ENCODE results near the gene MRPL34.

MRPL34 gene

GRCh38 chr19:17329366-17330261, 23.9 kb downstream of the MRPL34 start:
- no peak for DNase-seq

DNA sequence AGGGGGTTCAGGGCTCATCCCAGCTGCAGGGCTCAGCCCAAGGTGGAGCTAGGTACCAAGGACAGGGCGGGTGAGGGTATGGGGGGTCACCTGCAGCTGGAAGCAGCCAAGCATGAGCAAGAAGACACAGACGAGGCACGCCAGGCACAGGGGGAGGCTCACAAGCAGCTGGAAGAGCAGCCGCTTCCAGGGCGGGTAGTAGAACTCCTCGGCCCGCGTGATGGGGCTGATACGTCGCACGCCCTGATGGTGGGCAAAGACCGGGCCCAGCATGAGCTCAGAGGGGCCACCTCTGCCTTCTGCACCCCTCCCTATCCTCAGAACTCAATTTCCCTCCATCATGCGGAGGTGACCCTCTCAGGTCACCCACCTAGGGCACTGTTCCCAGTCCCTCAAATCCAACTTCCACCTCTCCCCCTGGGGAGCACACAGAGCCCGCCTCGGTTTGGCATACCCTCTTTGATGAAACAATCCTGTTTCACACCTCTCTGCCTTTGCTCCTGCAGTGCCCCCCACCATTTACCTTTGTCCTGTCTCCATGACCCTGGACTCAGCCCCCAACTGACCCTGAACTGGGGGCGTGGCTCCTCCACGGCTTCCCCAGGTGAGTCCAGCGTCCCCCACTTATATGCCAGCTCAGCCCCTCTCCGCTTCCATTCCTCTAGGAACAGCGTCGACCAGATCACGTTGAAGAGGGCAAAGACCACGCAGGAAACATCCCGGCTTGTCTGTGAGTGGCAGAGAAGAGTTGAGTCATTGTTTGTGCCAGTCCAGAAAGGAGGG, 24.8 kb downstream of the MRPL34 start:
- DNase-seq, result no peak

DNA sequence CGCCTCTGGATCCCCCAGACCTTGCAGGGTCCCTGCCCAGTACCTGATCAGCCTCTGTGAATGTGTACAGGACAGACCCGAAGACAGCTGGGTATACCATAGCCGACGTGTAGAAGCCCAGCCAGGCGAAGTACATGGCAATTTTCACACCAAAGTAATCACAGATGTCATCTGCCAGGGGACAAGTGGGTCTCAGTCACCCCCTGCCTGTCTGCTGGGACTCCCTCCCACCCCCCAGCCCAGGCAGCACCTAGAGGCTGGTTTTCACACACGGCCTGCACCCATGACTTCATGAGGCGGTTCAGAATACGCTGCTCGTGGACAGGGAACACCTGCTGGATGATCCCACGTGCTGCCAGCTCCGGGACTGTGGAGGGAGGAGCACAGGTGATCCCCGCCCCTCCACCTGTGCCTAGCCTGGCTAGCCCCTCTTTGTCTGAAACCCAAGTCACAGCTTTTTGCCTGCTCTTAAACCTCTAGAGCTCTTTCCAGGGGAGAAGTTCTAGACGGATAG, 25.4 kb downstream of the MRPL34 start:
- DNase-seq, result no peak

DNA sequence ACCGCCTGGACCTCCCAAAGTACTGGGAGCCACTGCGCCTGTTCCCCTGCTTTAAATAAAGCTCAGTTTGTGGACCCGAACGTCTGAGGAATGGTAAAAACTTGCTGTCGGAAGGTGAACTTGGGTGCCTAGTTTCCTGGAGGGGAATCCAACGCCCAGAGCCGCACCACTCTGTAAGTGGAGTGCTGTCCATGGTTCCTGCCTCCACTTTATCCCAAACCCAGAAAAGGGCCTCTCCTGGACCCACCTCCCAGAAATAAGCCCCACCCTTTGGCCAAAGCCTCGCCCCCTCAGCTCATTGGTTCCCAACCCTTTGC, 26.6 kb downstream of the MRPL34 start:
- no peak for DNase-seq

DNA sequence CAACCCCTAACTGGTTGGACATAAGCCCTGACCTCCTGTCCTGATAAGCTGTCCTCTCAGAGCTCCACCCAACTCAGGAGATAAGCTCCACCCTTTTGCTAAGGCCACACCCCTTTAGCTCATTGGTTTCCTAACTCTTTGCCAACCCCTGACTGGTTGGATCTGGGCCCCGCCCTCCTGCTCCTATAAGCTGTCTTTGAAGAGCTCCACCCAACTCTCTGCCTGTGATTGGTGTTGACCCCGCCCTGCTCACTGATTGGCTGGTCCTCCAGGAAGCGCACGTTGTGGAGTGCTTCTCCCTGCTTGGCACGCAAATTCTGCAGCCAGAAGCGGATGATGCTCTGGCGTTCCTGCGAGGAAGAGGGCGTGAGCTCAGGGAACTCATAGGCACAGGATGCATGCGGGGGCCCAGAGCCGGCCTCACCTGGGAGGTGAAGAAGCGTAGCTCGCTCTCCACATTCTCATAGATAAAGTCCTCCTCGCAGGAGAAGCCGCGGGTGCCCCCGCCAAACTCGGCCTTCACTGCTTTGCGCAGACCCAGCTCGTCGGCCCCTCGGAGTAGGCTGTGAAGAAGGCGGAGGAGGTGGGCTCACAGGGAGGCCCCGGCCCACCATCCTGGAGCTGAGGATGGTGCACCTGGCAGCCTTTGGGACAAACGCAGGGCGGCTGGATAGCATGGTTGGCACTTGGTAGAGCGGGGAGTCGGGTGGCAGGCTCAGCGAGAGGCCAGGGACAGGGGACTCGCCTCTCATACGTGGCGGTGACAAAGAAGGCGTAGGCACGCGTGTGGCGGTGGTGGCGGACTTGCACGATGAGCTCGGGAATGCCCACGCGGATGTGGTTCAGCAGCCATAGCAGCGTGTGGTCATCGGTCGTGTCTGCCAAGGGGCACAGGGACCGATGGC, 27.3 kb downstream of the MRPL34 start:
- peak; percentile 81 for DNase-seq

GRCh38 chr19:17333611-17334413, 28.1 kb downstream of the MRPL34 start:
- peak; percentile 86 for DNase-seq

DNA sequence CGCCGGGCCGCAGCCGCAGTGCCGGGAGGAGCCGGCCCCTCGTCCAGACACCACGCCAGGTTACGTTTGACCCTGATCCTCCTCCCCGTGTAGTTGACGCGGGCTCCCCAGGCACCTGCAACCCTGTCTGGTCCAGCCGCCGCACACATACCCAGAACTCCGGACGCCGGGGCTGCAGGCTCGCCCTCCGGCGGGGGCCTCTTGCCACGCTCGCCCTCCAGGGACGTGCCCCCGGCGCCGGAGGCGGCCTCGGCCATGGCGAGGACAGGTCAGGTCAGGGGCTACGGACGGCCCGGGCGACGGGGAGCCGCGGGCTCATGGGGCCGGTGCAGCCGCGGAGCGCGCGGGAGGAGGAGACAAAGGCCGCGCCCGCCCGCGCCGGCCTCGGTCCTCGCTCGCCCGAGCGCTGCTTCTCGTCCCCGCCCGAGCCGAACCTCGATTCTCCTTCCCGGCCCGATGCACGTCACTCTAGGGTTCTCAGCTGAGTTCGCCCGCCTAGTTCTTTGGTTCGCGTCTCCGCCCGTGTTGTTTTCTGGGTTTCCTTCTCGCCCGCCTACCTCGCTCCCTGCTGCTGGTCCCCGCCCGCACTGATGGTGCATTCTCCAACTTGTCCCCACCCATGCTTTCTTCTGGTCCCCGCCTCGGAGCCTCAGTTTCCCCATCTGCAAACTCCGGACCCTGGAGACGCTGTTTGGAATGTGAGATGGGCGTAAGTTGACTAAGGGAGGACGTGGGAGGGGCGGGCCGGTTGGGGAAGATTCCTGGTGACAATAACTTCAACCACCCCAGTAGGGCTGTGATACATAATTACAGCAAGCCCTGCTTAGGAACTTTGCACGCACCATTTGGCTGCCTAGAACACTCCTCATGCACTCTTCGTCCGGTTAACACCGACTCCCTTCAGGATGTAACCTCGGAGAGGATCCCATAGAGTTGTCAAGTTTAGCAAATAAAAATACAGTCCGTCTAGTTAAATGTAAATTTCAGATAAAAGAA, 29.0 kb downstream of the MRPL34 start, which contains the start of gene ANO8:
ANO8 (minus strand) TSS at position 442 of the 996 bp plus-strand sequence; CDS start at position 257, 185 bp downstream.
- DNase-seq, result peak; percentile 99

DNA sequence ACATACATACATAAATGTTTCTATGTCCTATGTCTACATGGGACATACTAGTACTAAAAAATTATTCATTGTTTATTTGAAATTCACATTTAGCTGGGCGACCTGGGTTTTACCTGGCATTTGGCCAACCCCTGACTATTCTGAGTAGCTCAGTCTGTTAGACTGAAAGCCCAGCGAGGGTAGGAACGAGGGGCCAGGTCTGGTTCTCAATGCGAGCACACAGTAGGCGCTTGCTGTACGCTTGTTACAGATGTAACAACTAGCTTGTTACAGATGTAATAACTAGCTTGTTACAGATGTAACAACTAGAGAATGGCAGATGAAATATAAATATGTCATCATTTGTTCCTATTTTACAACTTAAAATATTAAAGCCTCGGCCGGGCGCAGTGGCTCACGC, 29.9 kb downstream of the MRPL34 start:
- no peak for DNase-seq

- peak; percentile 98 for DNase-seq
Observed at GRCh38 chr19:17336872-17337674, 31.4 kb downstream of the MRPL34 start, which contains the start of gene GTPBP3. TSS of gene GTPBP3 (plus strand) at chr19:17337553. CDS start at chr19:17337612, 59 bp downstream.

- DNase-seq, result peak; percentile 61
Observed at GRCh38 chr19:17337675-17338432, 32.2 kb downstream of the MRPL34 start.

GRCh38 chr19:17338433-17339078, 32.9 kb downstream of the MRPL34 start:
- no peak for DNase-seq

- DNase-seq, result peak; percentile 75
Observed at GRCh38 chr19:17339088-17339741, 33.5 kb downstream of the MRPL34 start.

DNA sequence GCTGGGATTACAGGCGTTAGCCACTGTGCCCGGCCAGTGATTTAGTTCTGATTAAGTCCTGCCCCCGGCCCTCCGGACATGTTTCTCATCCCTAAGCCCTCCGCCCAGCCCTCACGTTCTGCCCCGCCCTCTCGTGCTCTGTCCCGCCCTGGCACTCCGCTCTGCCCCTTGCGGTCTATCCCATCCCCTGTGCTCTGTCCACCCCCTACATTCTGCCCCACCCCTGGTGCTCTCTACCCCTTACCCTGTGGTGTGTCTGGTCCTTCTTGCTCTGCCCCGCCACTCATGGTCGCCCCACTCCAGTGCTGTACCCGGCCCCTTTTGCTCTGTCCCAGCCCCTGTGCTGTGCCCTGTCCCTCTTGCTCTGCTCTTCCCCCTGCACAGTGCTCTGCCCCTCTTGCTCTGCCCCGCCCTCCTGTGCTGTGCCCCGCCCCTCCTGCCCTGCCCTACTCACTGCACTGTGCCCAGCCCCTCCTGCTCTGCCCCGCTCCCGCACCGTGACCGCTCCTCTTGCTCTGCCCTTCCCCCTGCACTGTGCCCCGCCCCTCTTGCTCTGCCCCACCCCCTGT, 34.7 kb downstream of the MRPL34 start:
- DNase-seq, result no peak

DNA sequence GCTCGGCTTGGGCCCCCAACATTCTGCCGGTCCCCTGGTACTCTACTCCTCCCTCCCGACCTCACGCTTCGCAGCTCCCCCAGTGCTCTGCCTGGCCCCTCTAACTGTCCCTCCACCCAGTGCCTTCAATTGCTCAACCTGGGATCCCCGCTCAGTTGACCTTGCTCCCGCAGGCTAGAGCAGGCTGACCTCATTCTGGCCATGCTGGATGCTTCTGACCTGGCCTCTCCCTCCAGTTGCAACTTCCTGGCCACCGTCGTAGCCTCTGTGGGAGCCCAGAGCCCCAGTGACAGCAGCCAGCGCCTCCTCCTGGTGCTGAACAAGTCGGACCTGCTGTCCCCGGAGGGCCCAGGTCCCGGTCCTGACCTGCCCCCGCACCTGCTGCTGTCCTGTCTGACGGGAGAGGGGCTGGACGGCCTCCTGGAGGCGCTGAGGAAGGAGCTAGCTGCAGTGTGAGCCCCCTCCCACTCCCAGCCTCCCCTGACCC, 35.2 kb downstream of the MRPL34 start:
- no peak for DNase-seq

- no peak for DNase-seq
Observed at GRCh38 chr19:17341386-17341785, 35.7 kb downstream of the MRPL34 start.

- no peak for DNase-seq
Observed at GRCh38 chr19:17341845-17342244, 36.2 kb downstream of the MRPL34 start.

GRCh38 chr19:17346109-17346671, 40.5 kb downstream of the MRPL34 start:
- peak; percentile 88 for DNase-seq
